HepG2 (cell line): ENCODE results near the gene DUSP22. TPM values are rescaled to one million over a fixed set of nuclear protein-coding genes. Genes with fewer than 3 reads are reported as not detected.

Source experiments
- ATAC-seq: fragments of 200-7000 bp; cut with Tn5 transposase; 3 replicates; pipeline ENCODE4 v1.9.1; 2020; ENCODE audit warnings: mild to moderate bottlenecking, moderate library complexity
- BruUV-seq: library from RNA; stranded (reverse); fragments of 400-500 nt; replicated peaks from 2 replicates; lab custom pipeline; 2021; lab: Mats Ljungman, UMichigan
- CTCF ChIA-PET: fragments of 300-600 bp; formaldehyde crosslinking; extraction: SDS; loops from one replicate; lab custom pipeline; 2021; ENCODE audit warnings: low total read pairs, inconsistent platforms, low intra/inter-chr PET ratio; lab: Yijun Ruan, JAX
- POLR2A ChIA-PET: fragments of 350-600 bp; sonication (Branson Sonifier 250); formaldehyde crosslinking; loops from one replicate; lab custom pipeline; 2020; ENCODE audit warnings: antibody characterized with exemption, inconsistent platforms; lab: Yijun Ruan, JAX
- DNase-seq: peaks from one replicate; pipeline ENCODE4 v3.0.0-alpha.2; 2015; ENCODE audit warnings: low spot score
- FAIRE-seq: peaks from 3 replicates; lab custom pipeline; 2011; peaks lifted over from hg19 to GRCh38; lab: Jason Lieb, UNC
- H2AFZ ChIP-seq: one replicate; pipeline ENCODE4 v1.6.1; 2011; ENCODE audit warnings: low read length, inconsistent platforms
- H3K27ac ChIP-seq: fragments of 300-600 bp; 3 replicates; pipeline ENCODE4 v1.8.0; 2011; ENCODE audit warnings: mixed run types, mild to moderate bottlenecking, mixed read lengths, low read length, inconsistent platforms; ENCODE audit not compliant: insufficient read depth; ENCODE audit errors: extremely low read length
- H3K27me3 ChIP-seq, 2 experiments: fragments of 200-600 bp in 1 of 2; 2 replicates in 1 of 2; 3 replicates in 1 of 2; pipeline versions ENCODE4 v1.6.0 to v1.8.0; 2011; ENCODE audit warnings: low read length in 2 of 2, mild to moderate bottlenecking in 2 of 2, moderate library complexity in 2 of 2, inconsistent platforms in 1 of 2; ENCODE audit not compliant: insufficient read depth in 2 of 2, control insufficient read depth in 1 of 2
- H3K36me3 ChIP-seq, 2 experiments: fragments of 200-600 bp in 1 of 2; replicated peaks in 1 of 2; 2 replicates in 1 of 2; 3 replicates in 1 of 2; pipeline versions ENCODE4 v1.5.1 to v1.8.0; 2011; ENCODE audit warnings: low read length in 2 of 2, inconsistent platforms in 1 of 2; ENCODE audit not compliant: insufficient read depth in 2 of 2, control insufficient read depth in 1 of 2
- H3K4me1 ChIP-seq: 2 replicates; pipeline ENCODE4 v1.5.1; 2012; ENCODE audit warnings: low read length, inconsistent platforms; ENCODE audit not compliant: insufficient read depth
- H3K4me2 ChIP-seq: 2 replicates; pipeline ENCODE4 v1.6.0; 2011; ENCODE audit warnings: low read depth, low read length, inconsistent platforms
- H3K4me3 ChIP-seq, 3 experiments: fragments of 200-600 bp in 1 of 3; sonication (generic), shearing (Covaris generic) in 1 of 3; replicated peaks in 1 of 3; 2 replicates each; pipeline ENCODE4 v1.5.1; 2011 to 2016; ENCODE audit warnings: low read length in 3 of 3, inconsistent platforms in 2 of 3, low read depth in 2 of 3, mild to moderate bottlenecking in 2 of 3, control low read depth in 1 of 3, mixed read lengths in 1 of 3; ENCODE audit not compliant: insufficient read depth in 1 of 3
- H3K79me2 ChIP-seq: one replicate; pipeline ENCODE4 v1.6.1; 2011; ENCODE audit warnings: low read length, inconsistent platforms; ENCODE audit not compliant: insufficient read depth
- H3K9ac ChIP-seq: 2 replicates; pipeline ENCODE4 v1.6.0; 2011; ENCODE audit warnings: mild to moderate bottlenecking, low read depth, low read length, inconsistent platforms; ENCODE audit not compliant: insufficient read depth
- H3K9me3 ChIP-seq: 2 replicates; pipeline ENCODE4 v1.5.1; 2012; ENCODE audit warnings: mild to moderate bottlenecking, low read length
- H4K20me1 ChIP-seq: 2 replicates; pipeline ENCODE4 v1.6.0; 2011; ENCODE audit warnings: inconsistent platforms, mild to moderate bottlenecking, low read length, moderate library complexity; ENCODE audit not compliant: insufficient read depth
- SMYD3 ChIP-seq: sonication (generic); formaldehyde crosslinking; IDR thresholded peaks from 2 replicates; pipeline ENCODE4 v1.8.1; 2023; ENCODE audit warnings: mild to moderate bottlenecking, missing genetic modification reagents
- SNAPC2 ChIP-seq: sonication (generic); formaldehyde crosslinking; IDR thresholded peaks from 2 replicates; pipeline ENCODE4 v1.8.1; 2022; ENCODE audit warnings: mild to moderate bottlenecking, missing genetic modification reagents
- ZFYVE20 ChIP-seq: sonication (generic); formaldehyde crosslinking; IDR thresholded peaks from 2 replicates; pipeline ENCODE4 v1.8.0; 2023; ENCODE audit warnings: low read depth, mild to moderate bottlenecking, moderate library complexity, missing genetic modification reagents, borderline replicate concordance
- ZNF687 ChIP-seq: sonication (generic); formaldehyde crosslinking; IDR thresholded peaks from 2 replicates; pipeline ENCODE4 v1.5.1; 2020; ENCODE audit warnings: mild to moderate bottlenecking, missing genetic modification reagents, moderate library complexity
- WGBS: methylation state at CpG from one replicate; pipeline ENCODE4 v1.1.6; 2017; ENCODE audit warnings: low lambda C conversion rate; 5-methylcytosine and 5-hydroxymethylcytosine counted together
- in situ Hi-C: cut with HindIII; loops from 2 replicates; pipeline ENCODE4 v1.10.0; 2017; ENCODE audit warnings: low pct_unique_long_range_greater_than_20kb; ENCODE audit not compliant: extremely low pct_ligation_motif_present
- intact Hi-C: fragments of 100-400 bp; cut with micrococcal nuclease; formaldehyde crosslinking; loops from one replicate; pipeline ENCODE4 v1.10.0; 2022; ENCODE audit not compliant: unreplicated experiment
- polyA plus RNA-seq, 8 experiments: library from polyadenylated mRNA; depleted of rRNA in 3 of 8; stranded (reverse) in 7 of 8; unstranded in 1 of 8; fragments of >200 nt; fragmentation: Illumina TruSeq in 4 of 8; extraction: Trizol in 4 of 8; gene quantifications; 2 replicates each; pipeline versions ENCODE4 v1.2.1 to v1.2.3, GENCODE V29; 2011 to 2016; ENCODE audit warnings: low read depth in 4 of 8, missing spikeins in 1 of 8, mixed read lengths in 1 of 8; ENCODE audit not compliant: insufficient read depth in 1 of 8
- total RNA-seq, 5 experiments: library from RNA; depleted of rRNA; stranded (reverse); fragments of >200 nt; fragmentation: Illumina TruSeq; extraction: Trizol; gene quantifications; 2 replicates each; pipeline ENCODE4 v1.2.3, GENCODE V29; 2016; ENCODE audit warnings: low read depth in 1 of 5

DUSP22 gene
- total and polyA plus RNA-seq, 2 of the 13 experiments (the other 11 are each of a cell fraction or from before 2014, with no cell fraction given) = 20.2 to 32.8 TPM

DNA sequence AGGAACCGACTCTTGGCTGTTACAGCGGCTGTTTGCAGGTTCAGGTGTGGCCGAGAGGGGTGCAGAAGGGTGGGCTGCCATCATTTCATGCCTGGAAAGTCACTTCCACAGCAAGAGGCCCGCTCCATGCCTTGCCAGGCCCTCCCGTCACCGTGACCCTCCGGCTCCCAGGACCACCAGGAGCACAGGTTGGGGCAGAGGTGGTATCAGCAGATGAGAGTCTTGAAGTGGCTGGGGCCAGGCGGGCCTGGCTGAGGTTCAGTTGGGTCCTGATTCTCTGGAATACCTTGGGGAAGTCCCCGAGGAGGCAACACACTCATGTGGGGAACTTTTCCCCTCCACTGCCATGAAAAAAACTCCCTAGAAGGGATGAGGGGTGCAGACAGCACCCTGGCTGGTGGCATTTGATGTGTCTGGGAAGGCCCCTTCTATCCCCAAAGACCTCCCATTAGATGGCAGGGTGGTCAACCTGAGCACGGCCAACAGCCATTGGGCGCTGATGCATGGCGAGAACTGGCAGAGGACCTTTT lies 65.0 kb downstream of the DUSP22 start:
- BruUV-seq = no TSS peak
- TF ChIP-seq SMYD3 (CRISPR knock-in tag) = no peak
- TF ChIP-seq SNAPC2 (CRISPR knock-in tag) = no peak
- 0 out of 2 replicates have a peak, but pooled peaks have one; percentile 16 for TF ChIP-seq ZNF687 (CRISPR knock-in tag)
- TF ChIP-seq ZFYVE20 (CRISPR knock-in tag) = peak; percentile 58; the same call in 1 of the 2 replicates
- no peak overlapping the region for H3K27ac ChIP-seq
- ATAC-seq = no peak
- no peak overlapping the region for H2AFZ ChIP-seq
- peaks cover 16% of the 10 kb centered on the region for H3K4me1 ChIP-seq
- peaks cover 0 to 12% of the 10 kb centered on the region in 2 experiments; a peak in 2 of 5 replicates for H3K27me3 ChIP-seq
- no peaks in the 10 kb centered on the region for H3K36me3 ChIP-seq
- no peak for FAIRE-seq
- in situ Hi-C loops = no loop called here
- ChIA-PET POLR2A (no interaction called here), CTCF (no interaction called here)
- intact Hi-C loops = no loop called here
- H3K4me2 ChIP-seq = no peak overlapping the region
- H3K9ac ChIP-seq = no peak overlapping the region
- no peak for DNase-seq
- H3K9me3 ChIP-seq = no peaks in the 10 kb centered on the region
- WGBS = 54% methylated on average over 12 of the region's 12 CpGs
- no peak overlapping the region for H3K4me3 ChIP-seq
- H3K79me2 ChIP-seq = no peaks in the 10 kb centered on the region
- no peaks in the 10 kb centered on the region for H4K20me1 ChIP-seq
